Loucy (cell line): Measurements from ENCODE around the gene KLF16.

Source experiments
- EZH2phosphoT487 ChIP-seq: fragments of 200-600 bp; IDR thresholded peaks from 2 replicates; pipeline ENCODE4 v1.6.1; 2018; ENCODE audit warnings: antibody characterized with exemption, mild to moderate bottlenecking, moderate library complexity, borderline replicate concordance
- TF ChIP-seq, protein P1 (sequence below): fragments of 200-600 bp; sonication (generic); conservative IDR thresholded peaks from 2 replicates; pipeline ENCODE4 v1.5.1; 2014; ENCODE audit warnings: mild to moderate bottlenecking, antibody characterized with exemption, low read length

GRCh38 chr19:1807695-1808394 is 55.5 kb downstream of the KLF16 start:
- TF ChIP-seq, protein P1, sequence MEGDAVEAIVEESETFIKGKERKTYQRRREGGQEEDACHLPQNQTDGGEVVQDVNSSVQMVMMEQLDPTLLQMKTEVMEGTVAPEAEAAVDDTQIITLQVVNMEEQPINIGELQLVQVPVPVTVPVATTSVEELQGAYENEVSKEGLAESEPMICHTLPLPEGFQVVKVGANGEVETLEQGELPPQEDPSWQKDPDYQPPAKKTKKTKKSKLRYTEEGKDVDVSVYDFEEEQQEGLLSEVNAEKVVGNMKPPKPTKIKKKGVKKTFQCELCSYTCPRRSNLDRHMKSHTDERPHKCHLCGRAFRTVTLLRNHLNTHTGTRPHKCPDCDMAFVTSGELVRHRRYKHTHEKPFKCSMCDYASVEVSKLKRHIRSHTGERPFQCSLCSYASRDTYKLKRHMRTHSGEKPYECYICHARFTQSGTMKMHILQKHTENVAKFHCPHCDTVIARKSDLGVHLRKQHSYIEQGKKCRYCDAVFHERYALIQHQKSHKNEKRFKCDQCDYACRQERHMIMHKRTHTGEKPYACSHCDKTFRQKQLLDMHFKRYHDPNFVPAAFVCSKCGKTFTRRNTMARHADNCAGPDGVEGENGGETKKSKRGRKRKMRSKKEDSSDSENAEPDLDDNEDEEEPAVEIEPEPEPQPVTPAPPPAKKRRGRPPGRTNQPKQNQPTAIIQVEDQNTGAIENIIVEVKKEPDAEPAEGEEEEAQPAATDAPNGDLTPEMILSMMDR = no peak
- TF ChIP-seq EZH2phosphoT487 = no peak
